ENCODE measurements around the gene NUP210L.

DNA sequence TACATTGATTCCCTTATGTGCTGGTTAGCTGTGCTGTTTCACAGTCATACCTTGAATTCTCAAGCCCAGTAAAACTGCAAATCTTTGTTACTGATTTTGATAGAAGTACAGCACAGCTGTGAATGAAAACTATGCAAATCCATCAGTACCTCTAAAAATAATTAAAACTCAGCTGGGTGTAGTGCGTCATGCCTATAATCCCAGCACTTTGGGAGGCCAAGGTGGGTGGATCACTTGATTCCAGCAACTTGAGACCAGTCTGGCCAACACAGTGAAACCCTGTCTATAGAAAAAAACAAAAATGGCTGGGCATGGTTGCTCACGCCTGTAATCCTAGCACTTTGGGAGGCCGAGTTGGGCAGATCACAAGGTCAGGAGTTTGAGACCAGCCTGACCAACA, 61.2 kb downstream of the NUP210L start:
- TF ChIP-seq, protein P1, sequence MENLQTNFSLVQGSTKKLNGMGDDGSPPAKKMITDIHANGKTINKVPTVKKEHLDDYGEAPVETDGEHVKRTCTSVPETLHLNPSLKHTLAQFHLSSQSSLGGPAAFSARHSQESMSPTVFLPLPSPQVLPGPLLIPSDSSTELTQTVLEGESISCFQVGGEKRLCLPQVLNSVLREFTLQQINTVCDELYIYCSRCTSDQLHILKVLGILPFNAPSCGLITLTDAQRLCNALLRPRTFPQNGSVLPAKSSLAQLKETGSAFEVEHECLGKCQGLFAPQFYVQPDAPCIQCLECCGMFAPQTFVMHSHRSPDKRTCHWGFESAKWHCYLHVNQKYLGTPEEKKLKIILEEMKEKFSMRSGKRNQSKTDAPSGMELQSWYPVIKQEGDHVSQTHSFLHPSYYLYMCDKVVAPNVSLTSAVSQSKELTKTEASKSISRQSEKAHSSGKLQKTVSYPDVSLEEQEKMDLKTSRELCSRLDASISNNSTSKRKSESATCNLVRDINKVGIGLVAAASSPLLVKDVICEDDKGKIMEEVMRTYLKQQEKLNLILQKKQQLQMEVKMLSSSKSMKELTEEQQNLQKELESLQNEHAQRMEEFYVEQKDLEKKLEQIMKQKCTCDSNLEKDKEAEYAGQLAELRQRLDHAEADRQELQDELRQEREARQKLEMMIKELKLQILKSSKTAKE (CRISPR knock-in tag; IDR thresholded peaks at IDR 0.05; ENCODE audit: borderline replicate concordance) = no peak
- TF ChIP-seq, protein P2, sequence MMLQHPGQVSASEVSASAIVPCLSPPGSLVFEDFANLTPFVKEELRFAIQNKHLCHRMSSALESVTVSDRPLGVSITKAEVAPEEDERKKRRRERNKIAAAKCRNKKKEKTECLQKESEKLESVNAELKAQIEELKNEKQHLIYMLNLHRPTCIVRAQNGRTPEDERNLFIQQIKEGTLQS (CRISPR knock-in tag; IDR thresholded peaks at IDR 0.05) = no peak
- TF ChIP-seq, protein P3, sequence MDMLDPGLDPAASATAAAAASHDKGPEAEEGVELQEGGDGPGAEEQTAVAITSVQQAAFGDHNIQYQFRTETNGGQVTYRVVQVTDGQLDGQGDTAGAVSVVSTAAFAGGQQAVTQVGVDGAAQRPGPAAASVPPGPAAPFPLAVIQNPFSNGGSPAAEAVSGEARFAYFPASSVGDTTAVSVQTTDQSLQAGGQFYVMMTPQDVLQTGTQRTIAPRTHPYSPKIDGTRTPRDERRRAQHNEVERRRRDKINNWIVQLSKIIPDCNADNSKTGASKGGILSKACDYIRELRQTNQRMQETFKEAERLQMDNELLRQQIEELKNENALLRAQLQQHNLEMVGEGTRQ (IDR thresholded peaks at IDR 0.05; ENCODE audit: low read depth, low read length) = no peak
- TF ChIP-seq, protein P3 (CRISPR knock-in tag; IDR thresholded peaks at IDR 0.05; ENCODE audit: borderline replicate concordance) = no peak
- TF ChIP-seq, protein P4, sequence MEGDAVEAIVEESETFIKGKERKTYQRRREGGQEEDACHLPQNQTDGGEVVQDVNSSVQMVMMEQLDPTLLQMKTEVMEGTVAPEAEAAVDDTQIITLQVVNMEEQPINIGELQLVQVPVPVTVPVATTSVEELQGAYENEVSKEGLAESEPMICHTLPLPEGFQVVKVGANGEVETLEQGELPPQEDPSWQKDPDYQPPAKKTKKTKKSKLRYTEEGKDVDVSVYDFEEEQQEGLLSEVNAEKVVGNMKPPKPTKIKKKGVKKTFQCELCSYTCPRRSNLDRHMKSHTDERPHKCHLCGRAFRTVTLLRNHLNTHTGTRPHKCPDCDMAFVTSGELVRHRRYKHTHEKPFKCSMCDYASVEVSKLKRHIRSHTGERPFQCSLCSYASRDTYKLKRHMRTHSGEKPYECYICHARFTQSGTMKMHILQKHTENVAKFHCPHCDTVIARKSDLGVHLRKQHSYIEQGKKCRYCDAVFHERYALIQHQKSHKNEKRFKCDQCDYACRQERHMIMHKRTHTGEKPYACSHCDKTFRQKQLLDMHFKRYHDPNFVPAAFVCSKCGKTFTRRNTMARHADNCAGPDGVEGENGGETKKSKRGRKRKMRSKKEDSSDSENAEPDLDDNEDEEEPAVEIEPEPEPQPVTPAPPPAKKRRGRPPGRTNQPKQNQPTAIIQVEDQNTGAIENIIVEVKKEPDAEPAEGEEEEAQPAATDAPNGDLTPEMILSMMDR (CRISPR knock-in tag; IDR thresholded peaks at IDR 0.05) = no peak
- no peak for TF ChIP-seq JUND (CRISPR knock-in tag; IDR thresholded peaks at IDR 0.05)
- TF ChIP-seq SALL1 (CRISPR knock-in tag; IDR thresholded peaks at IDR 0.05) = no peak
- no peak for TF ChIP-seq KDM3A (CRISPR knock-in tag; IDR thresholded peaks at IDR 0.05; ENCODE audit: low read depth)
- no peak for TF ChIP-seq HNRNPL (IDR thresholded peaks at IDR 0.05; ENCODE audit: low read depth, low read length)
- no peak for TF ChIP-seq FOSL1 (CRISPR knock-in tag; IDR thresholded peaks at IDR 0.05; ENCODE audit: borderline replicate concordance)
- TF ChIP-seq, protein P5, sequence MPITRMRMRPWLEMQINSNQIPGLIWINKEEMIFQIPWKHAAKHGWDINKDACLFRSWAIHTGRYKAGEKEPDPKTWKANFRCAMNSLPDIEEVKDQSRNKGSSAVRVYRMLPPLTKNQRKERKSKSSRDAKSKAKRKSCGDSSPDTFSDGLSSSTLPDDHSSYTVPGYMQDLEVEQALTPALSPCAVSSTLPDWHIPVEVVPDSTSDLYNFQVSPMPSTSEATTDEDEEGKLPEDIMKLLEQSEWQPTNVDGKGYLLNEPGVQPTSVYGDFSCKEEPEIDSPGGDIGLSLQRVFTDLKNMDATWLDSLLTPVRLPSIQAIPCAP (CRISPR knock-in tag; IDR thresholded peaks at IDR 0.05; ENCODE audit: low read depth) = no peak
- TF ChIP-seq SAFB2 (CRISPR knock-in tag; IDR thresholded peaks at IDR 0.05; ENCODE audit: borderline replicate concordance, low read depth) = no peak
- no peak for TF ChIP-seq ZBTB21 (CRISPR knock-in tag; IDR thresholded peaks at IDR 0.05)
- TF ChIP-seq ZNF232 (CRISPR knock-in tag; IDR thresholded peaks at IDR 0.05; ENCODE audit: borderline replicate concordance) = no peak
- no peak for TF ChIP-seq ZNF674 (CRISPR knock-in tag; IDR thresholded peaks at IDR 0.05; ENCODE audit: low read depth)

Data from HepG2 (cell line).